Sigmoid colon (tissue), 4 donors: ENCODE results near the gene ZDHHC9.

Experiments
- CTCF ChIP-seq, 4 experiments: fragments of 450-650 bp in 3 of 4; fragments of 200-600 bp in 1 of 4; IDR thresholded peaks; one replicate each; pipeline ENCODE4 v1.5.1; 2016 to 2019; ENCODE audit warnings: antibody characterized with exemption in 4 of 4, mild to moderate bottlenecking in 3 of 4, moderate library complexity in 2 of 4
- POLR2AphosphoS5 ChIP-seq, 4 donors: sonication (generic); formaldehyde crosslinking; IDR thresholded peaks; one replicate each; pipeline ENCODE4 v1.6.1; 2017; ENCODE audit warnings: antibody characterized with exemption in 4 of 4

DNA sequence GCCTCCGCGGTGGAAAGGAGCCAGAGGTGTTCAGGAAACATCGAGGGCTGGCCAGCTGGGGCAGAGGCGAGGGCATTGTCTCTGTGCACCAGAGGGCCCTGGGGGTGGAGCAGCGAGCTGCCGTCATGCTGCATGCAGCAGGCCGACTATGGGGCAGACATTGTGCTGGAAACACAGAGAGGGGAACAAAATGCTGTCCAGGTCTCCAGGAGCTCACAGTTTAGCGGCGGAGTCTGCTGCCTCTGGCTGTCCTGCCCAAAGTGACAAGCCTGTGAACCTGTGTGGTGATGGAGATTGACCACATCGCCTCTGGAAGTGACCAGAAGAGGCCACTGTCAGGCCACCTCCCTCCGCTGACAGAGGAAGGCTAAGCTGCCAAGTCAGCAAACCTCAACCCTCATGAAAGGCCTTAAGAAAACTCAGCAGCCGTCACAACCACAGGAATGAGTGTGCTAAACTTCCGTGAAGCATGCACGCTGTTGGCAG is 84.1 kb downstream of the ZDHHC9 start:
- TF ChIP-seq CTCF (IDR thresholded peaks at IDR 0.05): no peak
- TF ChIP-seq POLR2AphosphoS5 (IDR thresholded peaks at IDR 0.05): no peak
